SK-N-SH treated with all-trans-retinoic acid at 6 μM for 48 hours (cell line): ENCODE measurements around the gene METAP1D.

ENCODE experiments used
- ATAC-seq: fragments of 200-7000 bp; cut with Tn5 transposase; 3 replicates; pipeline ENCODE4 v1.9.1; 2020; ENCODE audit warnings: mild to moderate bottlenecking, moderate library complexity
- ARNTL ChIP-seq: fragments of 450-650 bp; formaldehyde crosslinking; IDR thresholded peaks from 2 replicates; pipeline ENCODE4 v1.5.0; 2020; ENCODE audit warnings: low read depth, mild to moderate bottlenecking, moderate library complexity, borderline replicate concordance
- BACH2 ChIP-seq: fragments of 250-450 bp; sonication (Bioruptor Pico); IDR thresholded peaks from 2 replicates; pipeline ENCODE4 v1.9.0; 2021; ENCODE audit warnings: mild to moderate bottlenecking, borderline replicate concordance
- CREB5 ChIP-seq: fragments of 250-450 bp; sonication (Bioruptor Pico); IDR thresholded peaks from 2 replicates; pipeline ENCODE4 v1.5.1; 2020; ENCODE audit warnings: low read depth, mild to moderate bottlenecking, moderate library complexity
- ESRRG ChIP-seq: fragments of 250-450 bp; sonication (Bioruptor Pico); IDR thresholded peaks from 2 replicates; pipeline ENCODE4 v1.6.1; 2021; ENCODE audit warnings: mild to moderate bottlenecking
- GLIS3 ChIP-seq: fragments of 250-450 bp; sonication (Bioruptor Pico); IDR thresholded peaks from 2 replicates; pipeline ENCODE4 v1.5.0; 2020; ENCODE audit warnings: mild to moderate bottlenecking, moderate library complexity
- ISL1 ChIP-seq: fragments of 250-450 bp; sonication (Bioruptor Pico); IDR thresholded peaks from 2 replicates; pipeline ENCODE4 v2.1.2; 2022; ENCODE audit warnings: mild to moderate bottlenecking, moderate library complexity
- OSR1 ChIP-seq: fragments of 250-450 bp; sonication (Bioruptor Pico); IDR thresholded peaks from 2 replicates; pipeline ENCODE4 v1.8.0; 2022; ENCODE audit warnings: moderate library complexity, mild to moderate bottlenecking, inconsistent platforms
- PPARA ChIP-seq: fragments of 250-450 bp; sonication (Bioruptor Pico); IDR thresholded peaks from 2 replicates; pipeline ENCODE4 v1.5.0; 2020; ENCODE audit warnings: mild to moderate bottlenecking, borderline replicate concordance
- SNAI2 ChIP-seq: fragments of 250-450 bp; sonication (Bioruptor Pico); IDR thresholded peaks from 2 replicates; pipeline ENCODE4 v1.5.0; 2020; ENCODE audit warnings: mild to moderate bottlenecking, moderate library complexity
- TCF4 ChIP-seq: fragments of 250-450 bp; sonication (Bioruptor Pico); IDR thresholded peaks from 2 replicates; pipeline ENCODE4 v1.8.0; 2021; ENCODE audit warnings: mild to moderate bottlenecking, moderate library complexity, borderline replicate concordance
- TOX ChIP-seq: fragments of 250-450 bp; sonication (Bioruptor Pico); IDR thresholded peaks from 2 replicates; pipeline ENCODE4 v1.8.0; 2021; ENCODE audit warnings: mild to moderate bottlenecking, moderate library complexity, borderline replicate concordance
- TSHZ2 ChIP-seq: fragments of 250-450 bp; sonication (Bioruptor Pico); IDR thresholded peaks from 2 replicates; pipeline ENCODE4 v1.5.0; 2020; ENCODE audit warnings: mild to moderate bottlenecking, moderate library complexity
- ZC3H10 ChIP-seq: fragments of 250-450 bp; sonication (Bioruptor Pico); IDR thresholded peaks from 2 replicates; pipeline ENCODE4 v1.5.1; 2021; ENCODE audit warnings: mild to moderate bottlenecking, moderate library complexity
- ZFP30 ChIP-seq: fragments of 450-650 bp; formaldehyde crosslinking; IDR thresholded peaks from 2 replicates; pipeline ENCODE4 v1.5.0; 2022; ENCODE audit warnings: mild to moderate bottlenecking, moderate library complexity
- ZNF565 ChIP-seq: fragments of 450-650 bp; formaldehyde crosslinking; conservative IDR thresholded peaks from 2 replicates; pipeline ENCODE4 v1.5.0; 2020; ENCODE audit warnings: low read depth, mild to moderate bottlenecking, moderate library complexity
- ZNF8 ChIP-seq: fragments of 450-650 bp; formaldehyde crosslinking; IDR thresholded peaks from 2 replicates; pipeline ENCODE4 v1.5.0; 2020; ENCODE audit warnings: mild to moderate bottlenecking, moderate library complexity

Gene METAP1D

GRCh38 chr2:172098287-172098649, 98.5 kb downstream of the METAP1D start:
- TF ChIP-seq ISL1 (no peak), ESRRG (CRISPR knock-in tag) (no peak), ZC3H10 (CRISPR knock-in tag) (no peak), TCF4 (no peak), BACH2 (CRISPR knock-in tag) (no peak), GLIS3 (CRISPR knock-in tag) (no peak), TSHZ2 (CRISPR knock-in tag) (no peak), ZNF565 (no peak), TOX (CRISPR knock-in tag) (no peak), PPARA (CRISPR knock-in tag) (no peak), SNAI2 (CRISPR knock-in tag) (no peak), ZFP30 (no peak), OSR1 (CRISPR knock-in tag) (no peak)
- ATAC-seq = no peak

- ATAC-seq = peak; percentile 23
- TF ChIP-seq CREB5 (CRISPR knock-in tag) (no peak), PPARA (CRISPR knock-in tag) (no peak), TOX (CRISPR knock-in tag) (no peak), ESRRG (CRISPR knock-in tag) (no peak), ZNF8 (CRISPR knock-in tag) (no peak), TCF4 (no peak), SNAI2 (CRISPR knock-in tag) (no peak)
Observed at GRCh38 chr2:172098650-172099471, 99.1 kb downstream of the METAP1D start.

GRCh38 chr2:172099472-172100079, 99.8 kb downstream of the METAP1D start:
- ATAC-seq = no peak
- TF ChIP-seq TSHZ2 (CRISPR knock-in tag) = no peak

- no peak for TF ChIP-seq TCF4
- TF ChIP-seq ZFP30 = no peak
- TF ChIP-seq OSR1 (CRISPR knock-in tag) = no peak
- no peak for TF ChIP-seq ARNTL (CRISPR knock-in tag)
- TF ChIP-seq GLIS3 (CRISPR knock-in tag) = no peak
- ATAC-seq = no peak
Observed at GRCh38 chr2:172100080-172100934, 100.6 kb downstream of the METAP1D start.
